G401 (cell line): Measurements from ENCODE around the gene FBXO4. TPM values are rescaled to one million over a fixed set of nuclear protein-coding genes. Genes with fewer than 3 reads are reported as not detected.
"Not testable (repeated sequence)": the region's sequence is repeated elsewhere in the genome, so short reads cannot be mapped to it uniquely, and the experiment has no call there.

Experiments used
- DNase-seq: peaks from one replicate; pipeline ENCODE4 v3.0.0-alpha.2; 2015; ENCODE audit warnings: low spot score
- in situ Hi-C: cut with HindIII; loops from 2 replicates; pipeline ENCODE4 v1.10.0; 2016; ENCODE audit warnings: low sequenced_read_pairs, mixed read lengths
- total RNA-seq: library from RNA; depleted of rRNA; stranded (reverse); fragments of >200 nt; shearing (Covaris generic); gene quantifications from 2 replicates; pipeline ENCODE4 v1.2.3, GENCODE V29; 2014; rRNA removed

The FBXO4 gene
- total RNA-seq, 1 experiment from 2014 or later, result 19.5 TPM

DNA sequence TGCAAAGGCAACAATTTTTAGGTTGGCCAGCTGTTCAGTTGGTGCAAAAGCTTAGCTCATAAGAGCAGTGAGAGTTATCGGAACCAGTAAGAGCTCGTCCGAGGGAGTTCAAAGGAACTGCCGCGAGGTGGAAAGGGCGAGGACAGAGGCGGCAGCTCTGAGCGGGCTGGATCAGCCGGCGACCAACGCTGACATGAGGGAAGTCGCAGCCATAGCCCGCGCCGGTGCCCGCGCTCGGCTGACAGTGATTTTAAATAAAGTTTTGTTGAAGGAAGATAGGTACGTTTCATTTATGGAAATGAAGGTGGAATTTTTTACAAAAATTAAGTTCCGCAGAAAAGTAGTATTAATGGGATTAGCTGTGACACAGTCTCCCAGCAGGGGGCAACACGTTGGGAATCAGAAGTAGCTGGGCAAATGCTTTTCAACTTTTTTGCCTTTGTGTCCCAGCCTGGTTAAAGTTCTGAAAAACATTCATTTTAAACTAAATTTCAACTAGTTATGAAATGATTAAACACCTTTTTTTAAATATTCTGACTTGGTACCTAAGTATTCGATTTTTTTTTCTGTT is 43.2 kb downstream of the FBXO4 start:
- in situ Hi-C loops, result no loop called here
- DNase-seq, result no peak

DNA sequence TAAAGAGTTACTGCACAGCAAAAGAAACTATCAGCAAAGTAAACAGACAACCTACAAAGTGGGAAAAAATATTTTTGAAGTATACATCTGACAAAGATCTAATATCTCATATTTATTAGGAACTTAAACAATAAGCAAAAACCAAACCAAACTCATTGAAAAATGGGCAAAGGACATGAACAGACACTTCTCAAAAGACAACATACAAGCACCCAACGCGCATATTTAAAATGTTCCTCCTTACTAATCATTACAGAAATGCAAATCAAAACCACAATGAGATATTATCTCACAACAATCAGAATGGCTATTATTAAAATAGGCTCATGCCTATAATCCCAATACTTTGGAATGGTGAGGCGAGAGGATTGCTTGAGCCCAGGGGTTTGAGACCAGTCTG is 48.0 kb downstream of the FBXO4 start:
- no peak for DNase-seq
- in situ Hi-C loops, result no loop called here

DNA sequence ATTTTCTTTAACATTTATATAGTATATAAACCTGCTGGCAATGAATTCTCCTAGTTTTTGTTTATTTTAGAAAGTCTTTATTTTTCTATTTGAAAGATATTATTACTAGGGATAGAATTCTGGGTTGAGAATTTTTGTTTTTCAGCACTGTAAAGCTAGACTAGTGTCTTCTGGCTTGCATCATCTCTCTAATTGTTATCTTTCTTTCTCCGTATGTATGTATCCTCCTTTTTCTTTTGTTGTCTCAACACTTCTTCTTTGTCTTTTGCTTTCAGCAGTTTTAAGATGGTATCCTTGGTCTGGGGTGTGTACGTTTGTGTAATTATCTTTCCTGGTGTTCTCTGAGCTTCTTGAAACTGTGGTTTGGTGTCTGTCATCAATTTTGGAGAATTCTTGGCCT is 48.8 kb downstream of the FBXO4 start:
- in situ Hi-C loops, result no loop called here
- DNase-seq, result no peak

GRCh38 chr5:41978676-41979075 is 53.6 kb downstream of the FBXO4 start:
- DNase-seq, result no peak
- in situ Hi-C loops, result no loop called here

DNA sequence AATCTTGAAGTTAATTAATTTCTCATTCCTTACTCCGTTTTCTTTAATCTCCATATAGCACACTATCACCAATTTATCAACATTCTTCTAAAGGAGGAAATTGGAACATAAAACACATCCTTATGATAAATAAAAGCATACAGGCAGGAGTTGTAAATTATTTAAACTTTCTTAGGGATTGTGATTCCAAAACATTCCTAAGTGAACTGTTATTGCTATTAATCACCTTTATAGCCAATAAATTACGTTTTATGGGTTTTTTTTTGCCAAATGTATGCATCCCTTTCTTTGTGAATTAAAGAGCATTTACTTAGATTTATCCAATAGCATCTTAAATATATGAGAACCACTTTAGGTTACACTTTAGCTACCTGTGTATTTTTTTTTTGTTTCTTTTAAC is 55.3 kb downstream of the FBXO4 start:
- no peak for DNase-seq
- in situ Hi-C loops, result no loop called here

GRCh38 chr5:41980870-41981269 is 55.8 kb downstream of the FBXO4 start:
- DNase-seq, result no peak

GRCh38 chr5:41982858-41983257 is 57.8 kb downstream of the FBXO4 start:
- in situ Hi-C loops, DNase-seq: not testable (repeated sequence)

More at GRCh38 chr5:41980870-41981269, 55.8 kb downstream of the FBXO4 start:
- in situ Hi-C loops, result no loop called here

DNA sequence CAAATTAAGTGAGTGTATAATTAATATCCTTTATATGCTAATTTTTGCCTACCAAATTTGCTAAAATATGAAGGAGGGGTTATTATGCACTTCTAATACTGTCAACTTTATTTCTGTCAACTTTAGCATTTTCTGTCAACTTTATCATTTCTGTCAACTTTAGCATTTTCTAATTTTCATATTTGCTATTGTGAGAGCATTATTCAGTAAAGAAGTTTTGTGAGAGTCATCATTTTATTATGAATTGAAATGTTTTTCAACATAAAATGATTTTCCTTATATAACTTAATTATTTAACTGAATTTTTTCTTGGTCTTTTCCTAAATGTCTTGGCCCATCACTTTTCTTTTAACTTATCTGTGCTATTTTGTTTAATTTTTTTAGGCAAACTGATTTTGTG is 58.2 kb downstream of the FBXO4 start:
- no peak for DNase-seq
- in situ Hi-C loops, result no loop called here

DNA sequence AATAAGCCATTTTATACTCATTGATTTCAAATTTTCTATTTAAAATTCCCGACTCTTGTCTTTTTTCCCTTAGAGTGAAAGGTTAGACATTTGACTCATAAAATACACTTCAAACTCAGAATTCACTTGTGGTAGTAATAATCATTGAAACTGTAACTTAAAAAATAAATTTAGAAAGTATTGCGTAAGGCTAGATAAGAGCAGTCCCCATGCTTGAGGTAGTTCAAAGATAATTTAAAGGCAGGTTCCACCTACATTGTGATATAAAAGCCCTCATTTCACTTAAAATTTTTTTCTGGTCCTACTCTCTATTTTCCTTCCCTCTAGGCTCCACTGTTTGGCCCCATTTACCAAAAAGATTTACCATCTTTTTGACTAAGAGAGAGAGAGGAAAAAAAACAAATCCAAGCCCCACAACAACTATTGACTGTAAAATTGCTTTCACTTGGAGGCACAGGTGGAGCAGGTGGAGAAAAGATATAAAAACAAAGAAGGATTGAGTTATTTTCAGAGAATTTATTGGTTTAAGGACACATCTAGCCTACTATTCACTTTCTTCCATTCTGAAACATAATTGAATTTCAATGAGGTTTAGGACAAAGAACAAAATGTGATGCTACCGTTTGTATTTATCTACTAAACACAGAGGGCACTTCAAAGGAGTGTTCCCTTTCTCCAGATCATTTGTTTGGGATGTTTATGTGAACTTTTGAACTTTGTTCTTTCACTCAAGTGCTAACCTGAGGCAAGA is 61.0 kb downstream of the FBXO4 start:
- in situ Hi-C loops, result no loop called here
- no peak for DNase-seq

Other genes starting within 250 kb of the FBXO4 start
- gene OXCT1, start 54.9 kb upstream of the FBXO4 start, total RNA-seq, result 4.0 and 9.6 TPM in 2 replicates
- 5.4 and 9.4 TPM in 2 replicates for gene RIMOC1, start 20.9 kb upstream of the FBXO4 start, total RNA-seq